CD4-positive, alpha-beta T cell treated with Interleukin-17A for 4 hours (primary cell): ENCODE measurements around the gene CLEC4E.
A peak's percentile ranks its signal among the peaks of the same experiment; 100 is the strongest.
"Not testable (repeated sequence)": the region's sequence is repeated elsewhere in the genome, so short reads cannot be mapped to it uniquely, and the experiment has no call there.

Experiments used
- DNase-seq: peaks from one replicate; pipeline ENCODE4 v3.0.0-alpha.2; 2020; ENCODE audit warnings: mixed read lengths

The CLEC4E gene

DNA sequence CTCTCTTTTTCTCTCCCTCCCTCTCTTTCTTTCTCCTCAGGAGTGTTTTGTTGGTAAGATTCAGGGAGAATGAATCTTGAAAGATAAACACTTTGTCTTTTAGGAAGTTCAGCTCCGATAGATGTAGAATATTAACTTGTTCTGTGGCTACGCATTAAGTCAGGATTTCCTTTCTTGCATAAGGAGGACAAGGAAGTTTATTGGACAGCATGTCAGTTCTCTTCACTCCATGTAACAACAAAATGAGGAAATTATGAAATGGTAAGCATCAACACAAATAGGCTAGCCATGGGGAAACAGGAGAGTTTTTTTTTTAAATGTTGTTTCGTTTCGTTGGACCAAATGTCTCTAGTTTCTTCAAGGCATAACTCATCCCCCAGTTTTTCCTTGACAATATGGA, at the start of gene CLEC4E:
Gene CLEC4E (minus strand): TSS at position 75 of the 400 bp plus-strand sequence. CDS start 108 bp downstream, outside the sequence.
- not testable (repeated sequence) for DNase-seq

DNA sequence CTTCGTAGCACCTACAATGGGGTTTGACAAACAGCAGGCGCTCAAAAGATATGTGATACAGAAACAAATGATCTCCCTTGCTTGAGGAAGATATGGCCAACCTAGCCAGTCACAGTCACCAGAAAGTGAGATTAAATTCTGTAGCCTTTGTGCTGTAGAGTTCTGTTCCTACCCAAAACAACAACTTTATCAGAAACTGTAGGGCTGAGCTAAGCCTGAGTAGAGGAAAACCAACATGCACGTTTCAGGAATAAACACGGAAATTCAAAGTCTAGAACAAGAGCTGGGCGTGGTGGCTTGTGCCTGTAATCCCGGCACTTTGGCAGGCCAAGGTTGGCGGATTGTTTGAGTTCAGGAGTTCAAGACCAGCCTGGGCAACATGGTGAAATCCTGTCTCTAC, 49.0 kb upstream of the CLEC4E start:
- no peak for DNase-seq

DNA sequence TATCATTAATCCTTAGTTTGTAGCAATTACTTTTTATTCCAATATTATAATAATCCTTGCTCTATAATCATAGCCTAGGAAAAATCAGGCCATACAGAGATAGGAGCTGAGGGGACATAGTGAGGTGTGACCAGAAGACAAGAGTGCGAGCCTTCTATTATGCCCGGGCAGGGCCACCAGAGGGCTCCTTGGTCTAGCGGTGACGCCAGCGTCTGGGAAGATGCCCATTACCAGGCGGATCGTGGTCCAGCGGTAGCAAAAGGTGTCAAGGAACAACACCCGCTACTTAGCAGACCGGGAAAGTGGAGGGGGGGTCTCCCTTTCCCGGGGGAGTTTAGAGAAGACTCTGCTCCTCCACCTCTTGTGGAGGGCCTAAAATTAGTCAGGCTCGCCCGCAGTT, 43.8 kb upstream of the CLEC4E start:
- not testable (repeated sequence) for DNase-seq

- DNase-seq, result no peak
Observed at GRCh38 chr12:8584004-8584403, 43.3 kb upstream of the CLEC4E start.

- DNase-seq, result no peak
Observed at GRCh38 chr12:8581098-8581784, 40.5 kb upstream of the CLEC4E start.

- no peak for DNase-seq
Observed at GRCh38 chr12:8577879-8578278, 37.2 kb upstream of the CLEC4E start.

DNA sequence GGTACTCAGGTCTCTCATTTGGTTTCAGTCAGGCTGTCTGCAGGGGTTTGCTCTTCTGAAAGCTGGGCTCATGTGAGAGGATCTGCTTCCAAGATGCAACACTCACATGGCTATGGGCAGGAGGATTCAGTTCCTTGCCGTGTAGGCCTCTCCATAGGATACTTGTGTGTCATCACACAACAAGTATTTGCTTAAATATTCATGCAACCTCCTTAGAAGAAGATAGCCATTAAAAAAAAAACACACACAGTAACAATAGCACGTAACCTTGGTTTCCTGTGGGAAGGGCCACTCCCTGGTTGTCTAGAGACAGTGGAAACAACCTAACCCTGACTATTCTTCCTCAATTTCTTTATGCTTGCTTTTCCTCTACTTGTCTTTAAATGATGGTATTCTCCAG, 31.8 kb upstream of the CLEC4E start:
- DNase-seq, result peak; percentile 11

- DNase-seq, result no peak
Observed at GRCh38 chr12:8566525-8566924, 25.8 kb upstream of the CLEC4E start.

GRCh38 chr12:8566052-8566451, 25.3 kb upstream of the CLEC4E start:
- not testable (repeated sequence) for DNase-seq

DNA sequence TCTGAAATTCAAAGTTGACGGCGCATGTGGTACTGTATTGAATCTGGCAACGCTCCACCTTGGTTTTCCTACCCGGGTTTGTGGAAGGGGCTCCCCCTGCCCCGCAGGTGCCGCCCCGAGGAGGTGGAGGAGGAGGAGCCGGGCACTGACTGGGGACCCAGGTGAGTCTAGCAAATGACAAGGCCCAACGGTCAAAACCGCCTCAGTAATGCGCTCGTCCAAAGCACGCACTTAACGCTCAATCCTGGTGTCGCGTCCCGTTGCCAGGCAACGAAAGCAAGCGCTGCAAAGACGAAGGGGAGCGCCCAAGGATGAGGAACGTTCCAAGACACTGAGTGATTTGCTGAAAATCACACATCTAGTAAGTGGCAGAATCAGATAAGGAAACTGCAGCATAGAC, 24.0 kb upstream of the CLEC4E start:
- DNase-seq, result no peak

- DNase-seq, result no peak
Observed at GRCh38 chr12:8563356-8563755, 22.7 kb upstream of the CLEC4E start.

DNA sequence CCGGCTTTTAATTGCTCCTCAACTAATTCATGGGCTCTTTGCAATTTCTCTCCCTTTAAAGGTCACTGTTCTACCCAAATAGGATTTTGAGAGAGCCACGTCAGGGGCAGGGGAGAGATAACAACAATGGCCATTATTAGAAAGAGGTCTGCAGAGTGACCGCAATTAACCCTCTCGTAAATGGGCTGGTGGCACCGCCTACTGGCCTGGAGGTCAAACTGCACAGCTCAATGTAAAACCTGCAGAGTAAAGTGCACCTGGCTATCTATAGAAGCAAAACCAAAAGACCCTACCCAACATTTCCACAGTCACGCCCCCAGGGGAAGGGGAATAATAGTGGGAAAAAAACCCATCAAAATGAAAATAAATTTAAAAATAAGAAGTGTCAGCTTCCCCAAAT, 21.6 kb upstream of the CLEC4E start:
- no peak for DNase-seq

GRCh38 chr12:8561011-8561410, 20.3 kb upstream of the CLEC4E start:
- no peak for DNase-seq

DNA sequence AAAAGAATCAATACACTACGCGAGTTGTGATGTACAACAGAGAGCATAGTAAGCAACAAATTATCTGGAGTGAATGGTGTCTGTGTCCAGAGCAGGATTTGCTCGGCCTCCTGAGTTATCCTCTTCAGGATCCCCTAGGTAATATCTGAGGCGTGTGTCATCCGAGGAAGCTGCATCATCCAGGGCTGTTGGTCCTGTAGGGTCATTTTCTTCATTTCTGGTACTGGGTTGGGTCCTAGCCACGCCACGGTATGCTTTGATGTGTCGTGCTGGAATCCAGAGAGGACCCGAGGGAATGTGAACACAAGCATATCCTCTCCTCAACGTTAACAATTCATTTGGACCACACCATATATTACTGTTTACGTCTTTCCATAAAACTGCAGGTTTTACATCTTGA, 19.0 kb upstream of the CLEC4E start:
- DNase-seq, result no peak

- DNase-seq, result no peak
Observed at GRCh38 chr12:8556531-8557097, 15.9 kb upstream of the CLEC4E start.

- DNase-seq, result no peak
Observed at GRCh38 chr12:8554451-8555195, 13.9 kb upstream of the CLEC4E start.

GRCh38 chr12:8553088-8553627, 12.5 kb upstream of the CLEC4E start:
- DNase-seq, result no peak

- DNase-seq, result no peak
Observed at GRCh38 chr12:8549381-8549780, 8.7 kb upstream of the CLEC4E start.

- DNase-seq, result no peak
Observed at GRCh38 chr12:8548192-8548591, 7.5 kb upstream of the CLEC4E start.

DNA sequence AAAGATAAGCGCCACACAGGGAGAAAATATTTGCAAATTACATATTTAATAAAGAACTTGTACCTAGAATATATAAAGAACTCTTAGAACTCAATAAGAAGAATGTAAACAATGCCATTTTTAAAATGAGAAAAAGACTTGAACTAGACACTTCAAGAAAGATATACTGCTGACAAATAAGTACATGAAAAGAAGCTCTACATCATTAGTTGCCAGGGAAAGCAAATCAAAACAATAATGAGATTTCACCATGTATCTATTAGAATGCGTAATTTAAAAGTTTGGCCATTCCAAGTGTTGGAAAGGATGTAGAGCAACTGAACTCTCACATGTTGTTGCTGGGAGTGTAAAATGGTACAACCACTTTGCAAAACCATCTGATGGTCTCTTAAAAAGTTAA, 6.9 kb upstream of the CLEC4E start:
- no peak for DNase-seq

DNA sequence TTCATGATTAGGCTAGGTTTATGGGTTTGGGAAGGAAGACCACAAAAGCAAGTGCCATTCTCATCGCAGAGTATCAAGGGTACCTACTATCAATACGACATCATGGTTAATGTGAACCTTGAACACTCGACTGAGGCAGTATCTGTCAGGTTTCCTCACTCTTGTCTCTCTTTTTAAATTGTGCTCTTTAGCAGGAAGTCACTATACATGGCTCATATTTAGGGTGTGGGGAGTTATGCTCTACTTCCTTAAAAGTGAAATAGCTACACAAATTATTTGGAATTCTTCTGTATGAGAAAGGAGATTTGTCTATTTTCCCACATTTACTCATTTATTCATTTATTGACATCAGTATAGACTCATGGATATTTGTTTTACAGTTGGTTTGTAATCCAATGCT, 5.9 kb upstream of the CLEC4E start:
- DNase-seq, result no peak

GRCh38 chr12:8544295-8544694, 3.6 kb upstream of the CLEC4E start:
- DNase-seq, result peak; percentile 82

GRCh38 chr12:8541562-8541961, 857 bp upstream of the CLEC4E start:
- DNase-seq, result no peak

DNA sequence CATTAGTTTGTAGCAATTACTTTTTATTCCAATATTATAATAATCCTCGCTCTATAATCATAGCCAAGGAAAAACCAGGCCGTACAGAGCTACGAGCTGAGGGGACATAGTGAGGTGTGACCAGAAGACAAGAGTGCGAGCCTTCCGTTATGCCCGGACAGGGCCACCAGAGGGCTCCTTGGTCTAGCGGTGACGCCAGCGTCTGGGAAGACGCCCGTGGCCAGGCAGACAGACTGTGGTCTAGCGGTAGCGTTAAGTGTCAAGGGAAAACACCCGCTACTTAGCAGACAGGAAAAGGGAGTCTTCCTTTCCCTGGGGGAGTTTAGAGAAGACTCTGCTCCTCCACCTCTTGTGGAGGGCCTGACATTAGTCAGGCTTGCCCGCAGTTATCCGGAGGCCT, 2.9 kb downstream of the CLEC4E start:
- not testable (repeated sequence) for DNase-seq
